ENCODE measurements around the gene RASA2.

DNA sequence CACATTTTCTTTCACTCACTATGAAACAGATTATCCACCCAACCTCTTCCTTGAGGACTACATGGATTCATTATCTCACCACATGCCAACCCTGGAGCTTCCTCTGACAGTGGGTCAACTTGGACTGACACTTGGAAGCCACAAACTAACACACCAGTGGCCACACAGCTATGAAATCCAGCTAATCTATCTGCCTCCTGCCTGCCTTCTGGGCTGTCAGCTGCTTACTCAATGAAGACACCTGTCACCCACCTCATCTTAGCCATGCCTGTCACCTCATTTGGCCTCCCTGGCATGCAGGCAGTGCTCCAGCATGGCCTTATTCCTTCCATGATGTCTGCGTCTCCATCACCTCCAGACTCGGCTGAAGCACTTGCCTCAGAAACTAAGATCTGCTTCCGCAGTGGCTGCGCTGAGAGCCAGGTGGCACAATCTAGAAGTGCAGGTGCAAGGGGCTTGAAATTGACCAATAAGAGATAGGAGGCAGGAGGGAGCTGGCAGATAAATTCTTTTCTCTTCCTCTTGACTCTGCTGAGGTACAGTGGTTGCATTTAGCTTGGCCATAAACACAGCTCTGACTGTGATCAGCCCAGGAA, 146.1 kb downstream of the RASA2 start:
- no peak for TF ChIP-seq POLR2A (IDR thresholded peaks at IDR 0.05)
- TF ChIP-seq, protein P1, sequence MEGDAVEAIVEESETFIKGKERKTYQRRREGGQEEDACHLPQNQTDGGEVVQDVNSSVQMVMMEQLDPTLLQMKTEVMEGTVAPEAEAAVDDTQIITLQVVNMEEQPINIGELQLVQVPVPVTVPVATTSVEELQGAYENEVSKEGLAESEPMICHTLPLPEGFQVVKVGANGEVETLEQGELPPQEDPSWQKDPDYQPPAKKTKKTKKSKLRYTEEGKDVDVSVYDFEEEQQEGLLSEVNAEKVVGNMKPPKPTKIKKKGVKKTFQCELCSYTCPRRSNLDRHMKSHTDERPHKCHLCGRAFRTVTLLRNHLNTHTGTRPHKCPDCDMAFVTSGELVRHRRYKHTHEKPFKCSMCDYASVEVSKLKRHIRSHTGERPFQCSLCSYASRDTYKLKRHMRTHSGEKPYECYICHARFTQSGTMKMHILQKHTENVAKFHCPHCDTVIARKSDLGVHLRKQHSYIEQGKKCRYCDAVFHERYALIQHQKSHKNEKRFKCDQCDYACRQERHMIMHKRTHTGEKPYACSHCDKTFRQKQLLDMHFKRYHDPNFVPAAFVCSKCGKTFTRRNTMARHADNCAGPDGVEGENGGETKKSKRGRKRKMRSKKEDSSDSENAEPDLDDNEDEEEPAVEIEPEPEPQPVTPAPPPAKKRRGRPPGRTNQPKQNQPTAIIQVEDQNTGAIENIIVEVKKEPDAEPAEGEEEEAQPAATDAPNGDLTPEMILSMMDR (IDR thresholded peaks at IDR 0.05), result no peak
